HG02870 (cell line): ENCODE data around the gene PAX8.
A peak's percentile ranks its signal among the peaks of the same experiment; 100 is the strongest.
"Not testable (repeated sequence)": the region's sequence is repeated elsewhere in the genome, so short reads cannot be mapped to it uniquely, and the experiment has no call there.

Source experiments
- ATAC-seq: cut with Tn5 transposase; IDR thresholded peaks from one replicate; pipeline ENCODE4 v1.9.1; 2021; ENCODE audit warnings: mild to moderate bottlenecking, moderate library complexity; ENCODE audit not compliant: unreplicated experiment

Gene PAX8

DNA sequence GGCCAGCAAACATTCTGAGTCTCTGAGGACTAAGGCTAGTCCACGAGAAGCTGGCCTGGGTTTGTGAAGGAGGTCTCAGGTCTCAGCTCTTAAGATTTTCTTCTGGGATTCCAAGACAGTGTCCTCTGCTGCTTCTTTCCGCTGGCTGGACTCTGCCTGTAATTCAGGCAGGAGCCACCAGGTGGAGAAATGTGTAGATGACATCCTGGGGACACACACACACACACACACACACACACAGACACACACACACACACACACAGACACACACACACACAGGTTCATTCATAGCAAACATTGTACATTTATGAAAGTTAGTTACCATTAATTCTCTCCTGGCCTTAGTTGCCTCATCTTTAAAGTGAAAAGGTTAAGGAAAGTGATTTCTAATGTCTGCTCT is 18.9 kb upstream of the PAX8 start:
- not testable (repeated sequence) for ATAC-seq

GRCh38 chr2:113291191-113291590 is 12.5 kb upstream of the PAX8 start:
- no peak for ATAC-seq

- ATAC-seq = not testable (repeated sequence)
Observed at GRCh38 chr2:113288674-113289149, 10.0 kb upstream of the PAX8 start.

DNA sequence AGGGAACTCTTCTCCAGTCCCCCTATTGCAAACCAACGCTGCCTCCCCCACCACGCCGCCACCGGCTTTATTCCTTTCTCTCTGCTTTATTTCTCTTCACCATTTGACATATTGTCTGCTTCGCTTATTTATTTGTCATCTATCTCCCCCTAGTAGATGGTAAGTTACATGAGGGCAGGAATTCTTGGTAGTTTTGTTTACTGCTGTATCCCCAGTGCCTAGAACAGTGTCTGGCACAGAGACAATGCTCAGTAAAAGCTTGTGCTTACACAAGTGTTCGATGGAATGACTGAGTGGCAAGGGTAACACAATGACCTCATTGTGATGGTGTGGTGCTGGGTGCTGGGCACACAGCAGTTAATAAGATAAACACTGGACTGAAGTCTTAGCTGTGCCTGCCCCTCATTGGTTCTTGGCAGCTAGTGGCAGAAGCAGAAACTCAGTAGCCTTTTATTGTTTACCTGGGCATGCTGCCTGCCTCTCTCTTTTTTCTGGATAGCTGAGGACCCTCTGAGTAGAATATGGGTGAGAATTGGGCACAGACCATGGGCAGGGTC is 9.5 kb upstream of the PAX8 start:
- not testable (repeated sequence) for ATAC-seq

GRCh38 chr2:113285816-113286215 is 7.1 kb upstream of the PAX8 start:
- ATAC-seq = no peak

DNA sequence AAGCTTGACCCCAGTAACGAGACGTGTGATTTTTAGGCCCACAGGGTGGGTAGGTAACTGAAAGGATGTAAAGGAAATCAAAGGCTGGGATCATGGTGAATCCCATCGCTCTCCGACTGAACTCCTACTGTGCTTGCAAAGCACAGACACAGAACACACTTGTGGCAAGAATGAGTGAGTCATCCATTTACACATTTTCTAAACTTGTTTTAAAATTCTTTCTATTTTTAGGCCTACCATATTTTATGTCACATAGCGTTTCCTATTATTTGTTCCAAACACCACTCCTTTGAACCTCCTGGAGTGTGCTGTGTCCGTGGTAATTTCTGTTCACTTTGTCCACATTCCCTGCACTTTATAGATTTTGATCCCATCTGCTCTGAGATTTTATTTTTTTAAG is 6.3 kb upstream of the PAX8 start:
- ATAC-seq = not testable (repeated sequence)

- no peak for ATAC-seq
Observed at GRCh38 chr2:113284476-113284875, 5.8 kb upstream of the PAX8 start.

- no peak for ATAC-seq
Observed at GRCh38 chr2:113283704-113284284, 5.1 kb upstream of the PAX8 start.

DNA sequence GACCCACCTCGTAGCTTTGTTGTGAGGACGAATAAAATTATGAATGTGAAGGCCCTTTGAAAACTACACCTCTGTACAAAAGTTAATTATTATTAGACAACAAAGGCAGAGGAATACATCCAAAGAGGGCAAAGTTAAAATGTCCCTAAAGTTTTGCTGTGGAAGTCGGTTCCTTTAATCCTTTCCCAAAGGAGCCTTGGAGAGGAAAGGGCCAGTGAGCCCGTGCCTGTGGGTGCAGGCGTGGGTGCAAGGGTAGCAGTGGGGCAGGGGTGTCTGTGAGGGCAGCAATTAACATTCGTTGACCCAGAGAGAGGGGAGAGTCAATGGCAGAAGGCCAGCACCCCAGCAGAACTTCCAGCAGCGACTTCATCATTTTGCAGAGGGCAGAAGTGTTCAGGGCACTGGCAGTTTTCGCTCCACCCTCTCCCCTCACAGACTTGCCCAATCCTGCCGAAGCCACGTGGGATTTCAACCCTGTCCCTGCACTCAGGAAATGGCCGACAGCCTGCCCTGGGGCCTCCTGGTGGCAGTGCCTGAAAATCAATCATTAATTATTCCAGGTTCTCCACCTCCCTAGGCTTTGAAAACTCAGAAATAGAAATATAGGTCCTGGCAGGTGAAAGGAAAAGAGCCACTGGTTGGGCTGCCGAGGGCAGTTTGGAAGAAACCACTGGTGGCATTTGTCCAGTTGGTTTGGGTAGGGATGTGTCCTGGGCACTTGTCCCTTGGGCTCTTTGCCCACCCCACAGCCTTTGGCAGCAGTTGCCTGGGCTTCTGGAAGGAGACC is 4.2 kb upstream of the PAX8 start:
- ATAC-seq = no peak

DNA sequence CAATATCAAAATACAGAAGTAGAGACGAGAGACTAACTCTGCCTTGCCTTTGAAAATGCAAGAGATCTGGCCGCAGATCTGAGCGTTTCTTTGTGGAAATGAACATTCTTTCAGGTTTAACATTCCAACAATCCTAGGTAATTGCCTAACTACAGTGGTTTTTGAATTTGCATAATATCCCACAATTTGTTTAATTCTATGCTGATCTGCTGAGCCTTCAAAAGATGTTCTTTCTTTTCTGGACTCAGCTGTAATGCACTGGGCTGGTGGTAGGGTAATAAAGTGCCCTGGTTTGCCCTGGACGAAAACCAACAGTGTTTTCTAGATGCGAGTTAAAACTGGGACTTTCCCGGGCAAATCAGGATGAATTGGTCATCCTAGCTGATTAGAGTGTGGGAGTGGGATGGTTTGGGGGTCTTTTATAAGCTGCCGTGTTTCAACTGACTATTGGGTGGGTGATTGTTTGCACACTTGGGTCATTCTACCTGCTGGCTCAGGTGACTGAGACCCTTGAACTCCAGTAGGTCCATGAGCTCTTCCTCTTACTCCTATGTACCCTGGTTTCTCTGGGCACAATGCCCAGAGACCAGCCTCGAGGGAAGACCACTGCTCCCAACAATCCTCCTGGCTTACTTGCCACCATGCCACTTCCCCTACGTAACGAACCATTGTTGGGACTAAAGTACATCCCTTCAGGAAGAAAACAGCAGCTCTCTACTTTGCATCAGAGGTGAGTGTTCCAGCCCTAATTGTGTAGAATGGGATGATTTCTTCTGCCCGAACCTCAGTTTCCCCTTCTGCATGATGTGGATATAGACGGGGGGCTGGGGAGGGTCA is 3.4 kb upstream of the PAX8 start:
- no peak for ATAC-seq

DNA sequence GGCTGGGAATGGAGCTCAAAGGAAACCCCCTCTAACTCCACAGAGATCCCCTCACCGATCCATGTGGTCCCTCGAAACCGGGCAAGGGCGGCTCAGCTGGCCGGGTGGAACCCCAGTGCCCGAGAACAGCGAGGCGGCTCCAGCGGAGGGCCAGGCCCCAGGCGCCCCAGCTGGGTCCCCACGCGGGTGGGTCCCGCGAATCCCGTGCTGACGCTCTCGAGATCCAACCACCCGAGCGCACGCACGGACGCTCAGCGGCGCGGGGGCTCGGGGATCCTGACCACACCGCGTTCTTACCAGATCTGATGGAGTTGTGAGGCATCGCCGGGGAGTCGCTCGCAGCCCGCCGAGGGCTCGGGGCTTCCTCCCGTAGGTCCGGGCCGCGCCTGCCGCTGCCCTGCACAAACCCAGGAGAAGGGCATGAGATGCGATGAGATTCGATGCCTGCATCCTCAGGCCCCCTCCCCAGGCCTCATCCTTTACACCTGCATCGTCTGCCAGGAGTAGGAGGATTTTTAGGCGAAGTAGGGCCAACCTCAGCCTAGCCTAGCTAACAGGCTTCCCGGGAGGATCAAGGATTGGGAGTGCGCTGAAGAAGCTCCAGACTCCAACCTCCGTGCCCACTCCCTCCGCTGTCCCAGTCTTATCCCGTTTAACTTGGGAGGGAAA is 514 bp downstream of the PAX8 start:
- ATAC-seq = no peak

DNA sequence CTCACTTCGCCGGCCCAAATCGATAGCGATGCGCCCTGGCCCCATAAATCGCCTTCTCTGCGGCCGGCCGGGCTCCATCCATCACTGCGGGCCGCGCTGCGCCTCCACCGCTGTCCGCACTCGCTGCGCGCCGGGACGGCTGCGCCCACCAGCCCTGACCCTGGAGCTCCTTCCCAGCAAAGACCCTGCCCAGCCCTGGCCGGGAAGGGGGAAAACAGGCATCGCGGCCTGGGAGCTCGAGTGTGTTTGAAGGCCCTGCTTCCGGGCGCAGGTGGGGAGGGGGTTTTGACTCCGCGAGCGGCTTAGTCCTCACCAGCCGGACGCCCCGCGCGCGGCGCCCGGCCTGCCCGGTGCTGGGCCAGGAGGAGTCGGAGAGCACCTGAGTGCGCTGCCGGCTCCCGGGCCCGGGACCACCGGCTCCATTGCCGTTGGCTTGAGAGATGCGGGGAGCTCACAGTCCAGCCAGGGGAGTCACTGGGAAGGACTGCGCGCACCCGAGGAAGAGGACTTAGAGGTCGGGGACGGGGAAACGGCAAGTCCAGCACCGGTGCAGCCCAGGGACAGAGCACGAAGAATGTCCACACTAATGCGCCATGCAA is 1.1 kb downstream of the PAX8 start:
- no peak for ATAC-seq

DNA sequence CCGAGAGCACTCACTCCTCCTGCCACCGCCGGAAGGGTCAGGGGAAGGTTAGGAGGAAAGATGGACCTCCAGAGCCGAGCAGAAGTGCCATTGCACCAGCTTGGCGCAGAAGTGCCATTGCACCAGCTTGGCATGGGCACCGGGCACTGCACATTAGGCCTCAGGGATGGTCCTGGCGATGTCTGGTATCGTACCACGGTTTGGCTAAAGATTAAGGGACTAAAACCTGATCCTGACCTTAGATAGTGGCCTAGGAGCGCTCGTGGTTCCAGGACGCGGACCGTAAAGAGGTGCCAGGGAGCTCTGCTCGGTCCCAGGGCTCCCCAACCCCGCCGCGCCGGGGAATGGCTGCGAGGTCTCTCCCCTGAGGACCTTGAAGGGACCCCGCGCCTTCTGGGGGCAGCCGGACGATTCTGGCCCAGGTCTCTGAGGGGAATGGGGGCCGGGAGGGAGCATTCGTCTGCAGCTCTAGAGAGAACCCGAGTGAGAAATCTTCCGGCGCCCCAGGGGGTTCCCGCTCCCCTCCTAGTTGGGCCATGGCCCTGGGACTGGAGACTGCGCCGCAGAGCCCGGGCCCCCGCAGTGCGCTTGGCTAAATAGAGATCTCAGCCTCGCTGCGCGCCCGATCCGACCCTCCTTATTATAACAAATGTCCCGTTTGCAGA is 1.8 kb downstream of the PAX8 start:
- no peak for ATAC-seq

DNA sequence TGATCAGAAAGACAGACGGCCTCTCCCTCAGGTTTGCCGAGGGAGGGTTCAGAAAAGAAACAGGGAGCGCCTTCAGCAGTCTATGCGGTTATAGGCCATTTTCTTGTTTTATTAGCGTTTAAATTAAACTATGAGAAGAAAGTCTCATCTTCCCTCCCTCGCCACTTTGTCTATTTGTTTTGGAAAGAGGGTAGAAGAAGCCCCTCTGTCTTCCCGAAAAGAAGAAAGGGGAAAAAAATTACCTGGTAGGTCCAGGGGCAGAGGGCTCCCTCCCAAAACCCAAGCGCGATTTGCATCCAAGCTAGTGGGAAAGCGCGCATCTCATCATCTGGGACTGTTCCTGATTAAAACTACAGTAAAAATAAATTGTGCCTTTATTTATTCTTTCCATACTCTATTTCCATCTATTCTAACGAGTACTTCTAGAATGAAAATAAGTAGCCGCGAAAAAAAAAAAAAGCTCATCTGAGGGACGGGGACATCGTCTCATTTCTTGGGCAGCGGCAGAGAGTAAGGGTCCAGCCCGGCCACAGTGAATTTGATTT is 2.4 kb downstream of the PAX8 start:
- ATAC-seq = no peak

DNA sequence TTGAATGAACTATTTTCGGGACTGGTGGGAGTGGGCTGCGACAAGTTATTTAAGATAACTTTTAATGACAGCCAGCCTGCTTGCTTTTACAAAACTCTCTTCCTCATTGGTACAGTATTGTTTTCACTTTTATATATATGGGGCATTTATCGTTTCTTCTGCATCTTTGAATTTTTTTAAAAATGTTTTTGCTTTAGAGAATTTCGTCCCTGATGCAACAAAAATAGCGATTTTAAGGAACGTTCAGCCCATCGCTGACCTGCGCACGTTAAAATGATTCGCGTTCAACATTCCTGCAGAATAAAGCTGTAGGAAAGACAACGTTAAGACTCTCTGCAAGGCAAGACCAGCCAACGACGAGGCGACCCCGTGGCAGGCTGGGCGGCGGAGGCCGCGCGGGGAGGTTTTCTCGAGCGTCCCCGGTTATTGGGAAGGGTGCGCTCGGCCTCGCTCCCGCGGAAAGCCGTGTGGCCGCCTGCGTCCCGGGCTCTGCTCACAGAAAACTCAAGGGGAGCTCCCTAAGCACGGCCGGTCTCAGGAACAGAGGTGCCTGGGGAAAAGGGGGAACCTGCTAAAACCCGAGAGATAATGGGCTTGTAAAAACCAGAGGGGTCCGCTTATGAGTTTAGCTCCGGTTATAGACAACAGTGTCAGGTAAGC is 3.0 kb downstream of the PAX8 start:
- no peak for ATAC-seq

DNA sequence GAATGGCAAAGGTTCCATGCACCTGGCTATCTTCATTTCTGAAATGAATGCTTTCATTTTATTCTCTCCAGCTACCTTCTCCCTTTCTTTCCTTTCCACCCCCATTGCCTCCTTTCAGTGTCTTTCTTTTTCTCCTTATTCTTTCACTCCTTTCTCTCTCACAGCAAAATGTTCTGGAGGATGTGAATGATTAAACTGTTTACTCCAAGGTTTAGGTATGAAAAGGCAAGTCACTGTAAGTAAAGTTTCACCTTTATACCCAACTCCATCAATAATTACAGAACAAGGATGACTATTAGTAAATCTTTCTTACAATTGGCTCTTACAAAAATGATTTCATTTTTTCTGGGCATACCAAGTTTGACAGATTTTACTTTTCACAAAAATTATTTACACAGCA is 4.3 kb downstream of the PAX8 start:
- no peak for ATAC-seq

GRCh38 chr2:113273981-113274380 is 4.7 kb downstream of the PAX8 start:
- ATAC-seq = no peak

GRCh38 chr2:113273027-113273551 is 5.6 kb downstream of the PAX8 start:
- ATAC-seq = peak; percentile 55

DNA sequence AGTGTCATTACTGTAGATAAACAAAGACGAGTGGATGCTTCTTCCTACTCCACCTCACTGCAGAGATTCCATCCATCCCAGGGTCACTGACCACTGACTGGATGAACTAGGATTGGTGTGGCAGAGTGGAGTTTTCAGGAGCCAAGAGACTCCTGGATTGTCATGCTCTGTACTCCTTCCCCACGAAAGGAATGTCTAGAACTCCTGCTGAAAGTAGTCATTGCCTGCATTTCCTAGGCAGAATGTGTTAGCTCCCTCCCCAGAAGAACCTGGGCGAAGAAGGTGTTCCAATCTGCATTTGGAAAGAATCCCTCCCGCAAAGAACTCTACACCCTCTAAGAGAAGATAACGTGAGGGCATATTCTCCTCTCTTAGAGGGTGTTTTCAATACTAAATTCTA is 6.2 kb downstream of the PAX8 start:
- no peak for ATAC-seq
